A673 (cell line): ENCODE results near the gene RAP1GAP2. TPM values are rescaled to one million over a fixed set of nuclear protein-coding genes. Genes with fewer than 3 reads are reported as not detected.

Source experiments
- BruUV-seq: library from RNA; stranded (reverse); fragments of 400-500 nt; replicated peaks from 2 replicates; lab custom pipeline; 2021; lab: Mats Ljungman, UMichigan
- CTCF ChIA-PET: fragments of 300-600 bp; sonication (Branson Sonifier 250); formaldehyde crosslinking; loops from one replicate; lab custom pipeline; 2022; ENCODE audit warnings: antibody characterized with exemption; lab: Charles Lee
- POLR2A ChIA-PET: fragments of 300-600 bp; sonication (Branson Sonifier 250); formaldehyde crosslinking; loops from one replicate; lab custom pipeline; 2022; ENCODE audit warnings: antibody characterized with exemption; ENCODE audit not compliant: low non-redundant PET; lab: Charles Lee
- DNase-seq: peaks from one replicate; pipeline ENCODE4 v3.0.0-alpha.2; 2015; ENCODE audit warnings: low spot score
- H3K27ac ChIP-seq: fragments of 200-600 bp; sonication (generic); 2 replicates; pipeline ENCODE4 v1.5.1; 2016; ENCODE audit warnings: mixed run types, low read depth, mild to moderate bottlenecking, mixed read lengths, antibody characterized with exemption, low read length; ENCODE audit not compliant: poor library complexity, severe bottlenecking
- H3K27me3 ChIP-seq: fragments of 200-600 bp; sonication (generic); replicated peaks from 2 replicates; pipeline ENCODE4 v1.6.1; 2017; ENCODE audit warnings: mixed run types, low read depth, mild to moderate bottlenecking, mixed read lengths, antibody characterized with exemption, low read length; ENCODE audit not compliant: insufficient read depth, poor library complexity
- H3K36me3 ChIP-seq: fragments of 200-600 bp; sonication (generic); 2 replicates; pipeline ENCODE4 v1.6.1; 2016; ENCODE audit warnings: mixed run types, mild to moderate bottlenecking, mixed read lengths, antibody characterized with exemption, low read length; ENCODE audit not compliant: insufficient read depth, poor library complexity, severe bottlenecking
- H3K4me1 ChIP-seq: fragments of 200-600 bp; sonication (generic); 2 replicates; pipeline ENCODE4 v1.6.1; 2017; ENCODE audit warnings: mixed run types, mild to moderate bottlenecking, mixed read lengths, antibody characterized with exemption, low read length; ENCODE audit not compliant: insufficient read depth, poor library complexity, severe bottlenecking
- H3K4me3 ChIP-seq: fragments of 200-600 bp; sonication (generic); 2 replicates; pipeline ENCODE4 v1.5.1; 2016; ENCODE audit warnings: low read depth, mixed run types, mild to moderate bottlenecking, mixed read lengths, low read length; ENCODE audit not compliant: poor library complexity, severe bottlenecking
- H3K9me3 ChIP-seq: fragments of 200-600 bp; sonication (generic); 2 replicates; pipeline ENCODE4 v1.6.1; 2016; ENCODE audit warnings: mixed run types, low read depth, mild to moderate bottlenecking, mixed read lengths, antibody characterized with exemption, low read length; ENCODE audit not compliant: poor library complexity, severe bottlenecking
- CTCF ChIP-seq: fragments of 300-800, 200-600 bp; sonication (generic); conservative IDR thresholded peaks from 2 replicates; pipeline ENCODE4 v1.5.1; 2017; ENCODE audit warnings: low read depth, mild to moderate bottlenecking, antibody characterized with exemption, low read length, moderate library complexity, mixed read lengths
- EZH2 ChIP-seq: fragments of 200-600 bp; sonication (generic); IDR thresholded peaks from 2 replicates; pipeline ENCODE4 v1.6.1; 2017; ENCODE audit warnings: borderline replicate concordance, low read depth, mild to moderate bottlenecking, mixed read lengths, antibody characterized with exemption, low read length; ENCODE audit not compliant: poor library complexity, severe bottlenecking
- intact Hi-C: fragments of 100-400 bp; cut with micrococcal nuclease; formaldehyde crosslinking; loops from one replicate; pipeline ENCODE4 v1.10.0; 2022; ENCODE audit not compliant: unreplicated experiment
- total RNA-seq: library from RNA; stranded (reverse); gene quantifications from 2 replicates; pipeline ENCODE4 v1.2.3, GENCODE V29; 2021

Gene RAP1GAP2
- total RNA-seq, 1 experiment from 2014 or later: 0.06 TPM

- H3K4me3 ChIP-seq: no peak overlapping the region
- ChIA-PET CTCF (interaction anchor here (1.1 kb wide), 1 partner anchor 81 kb away, joined by 4 read pairs; no protein-coding TSS in a partner anchor), POLR2A (no interaction called here)
- TF ChIP-seq EZH2 (no peak), CTCF (peak; percentile 67)
- H3K27me3 ChIP-seq: no peaks in the 10 kb centered on the region
- no peaks in the 10 kb centered on the region for H3K36me3 ChIP-seq
- BruUV-seq: no TSS peak
- DNase-seq: peak; percentile 39
- H3K27ac ChIP-seq: no peak overlapping the region
- no peaks in the 10 kb centered on the region for H3K4me1 ChIP-seq
- intact Hi-C loops: loop anchor here (2.0 kb wide), 1 partner anchor 81 kb away; no protein-coding TSS in a partner anchor
- H3K9me3 ChIP-seq: no peaks in the 10 kb centered on the region
Measured at GRCh38 chr17:2929881-2930533, 133.8 kb downstream of the RAP1GAP2 start.

GRCh38 chr17:2931876-2932275 is 135.6 kb downstream of the RAP1GAP2 start:
- intact Hi-C loops: loop anchor here (2.0 kb wide), 1 partner anchor 83 kb away; no protein-coding TSS in a partner anchor
- Histone ChIP-seq H3K4me3 (no peak overlapping the region), H3K27me3 (no peaks in the 10 kb centered on the region), H3K9me3 (no peaks in the 10 kb centered on the region), H3K27ac (no peak overlapping the region), H3K36me3 (no peaks in the 10 kb centered on the region), H3K4me1 (no peaks in the 10 kb centered on the region)
- ChIA-PET POLR2A (interaction anchor here (0.7 kb wide), 1 partner anchor 67 kb away, joined by 17 read pairs; no protein-coding TSS in a partner anchor), CTCF (interaction anchor here (0.8 kb wide), 1 partner anchor 81 kb away, joined by 4 read pairs; no protein-coding TSS in a partner anchor)
- no peak for TF ChIP-seq EZH2
- TF ChIP-seq CTCF: no peak
- DNase-seq: no peak
- no TSS peak for BruUV-seq

GRCh38 chr17:2932946-2933345 is 136.7 kb downstream of the RAP1GAP2 start:
- Histone ChIP-seq H3K4me3 (no peak overlapping the region), H3K36me3 (no peaks in the 10 kb centered on the region), H3K27me3 (no peaks in the 10 kb centered on the region), H3K27ac (no peak overlapping the region), H3K4me1 (no peaks in the 10 kb centered on the region), H3K9me3 (no peaks in the 10 kb centered on the region)
- DNase-seq: no peak
- ChIA-PET POLR2A (no interaction called here), CTCF (interaction anchor here (0.8 kb wide), 1 partner anchor 80 kb away, joined by 4 read pairs; no protein-coding TSS in a partner anchor)
- no TSS peak for BruUV-seq
- no peak for TF ChIP-seq CTCF
- no peak for TF ChIP-seq EZH2
- intact Hi-C loops: no loop called here
